ENCODE data around the gene FIG4.

The FIG4 gene

DNA sequence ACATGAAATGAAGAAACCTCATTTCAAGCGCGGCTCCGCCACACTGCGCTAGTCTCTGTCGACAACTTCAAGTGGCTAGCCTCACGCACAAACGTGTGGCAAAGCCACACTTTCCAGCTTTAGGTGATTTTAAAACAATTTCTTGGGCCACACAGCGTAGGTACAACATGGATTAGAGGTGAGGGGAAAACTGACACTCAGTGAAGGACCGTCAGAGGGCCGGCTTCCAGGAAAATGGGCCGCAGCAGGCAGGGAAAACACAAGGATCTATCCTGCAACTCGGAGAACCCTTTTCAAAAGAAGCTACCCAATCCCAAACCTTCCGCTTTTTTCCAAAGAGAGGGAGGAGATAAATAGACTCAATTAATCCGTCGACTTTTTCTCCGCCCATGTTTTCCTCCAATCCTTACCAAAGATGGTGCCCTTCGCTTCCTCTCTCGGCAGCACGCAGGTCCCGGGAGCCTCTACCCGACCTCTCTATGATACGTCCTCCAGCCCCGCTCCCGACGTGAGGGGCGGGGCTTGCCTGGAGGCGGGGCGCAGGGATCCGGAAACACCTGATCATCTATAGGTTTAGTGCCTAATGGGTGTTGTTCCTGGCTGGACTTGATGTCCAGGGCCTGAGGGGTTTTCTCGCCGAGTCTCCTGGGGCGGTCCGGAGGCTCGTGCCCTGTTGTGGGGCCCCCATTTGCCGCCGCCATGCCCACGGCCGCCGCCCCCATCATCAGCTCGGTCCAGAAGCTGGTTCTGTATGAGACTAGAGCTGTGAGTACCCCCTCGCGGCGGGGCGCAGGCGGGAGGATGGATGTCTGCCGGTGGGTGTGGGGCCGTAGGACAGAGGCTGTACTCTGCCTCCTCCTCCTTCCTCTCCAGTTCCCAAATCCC is at the start of gene FIG4, which contains the start of gene AK9:
TSS of gene FIG4 (plus strand) at position 560 of the 885 bp plus-strand sequence. CDS start at position 700, 140 bp downstream.
TSS of gene AK9 (minus strand) at position 466 of the 885 bp plus-strand sequence. CDS start 15,457 bp downstream, outside the sequence.
- Histone ChIP-seq H3K4me3 (ENCODE audit: low read depth, low read length) (peak within 1 kb of the TSS; percentile 89), H3K9me3 (ENCODE audit: control insufficient read depth, insufficient read depth, low read depth, low read length) (no peaks in the 10 kb centered on the region), H3K27me3 (ENCODE audit: control insufficient read depth, insufficient read depth, low read length) (peaks cover 13% of the 10 kb centered on the region; the same call in 1 of the 2 replicates), H3K27ac (ENCODE audit: low read depth, low read length) (peak within 1 kb of the TSS; percentile 24; the same call in 1 of the 2 replicates), H3K4me1 (ENCODE audit: control insufficient read depth, insufficient read depth, low read length) (no peaks in the 10 kb centered on the region; the same call in 1 of the 2 replicates), H3K36me3 (ENCODE audit: control insufficient read depth, insufficient read depth, low read length) (no peaks in the 10 kb centered on the region), H3K9ac (ENCODE audit: low read length) (peak within 1 kb of the TSS; percentile 62)

DNA sequence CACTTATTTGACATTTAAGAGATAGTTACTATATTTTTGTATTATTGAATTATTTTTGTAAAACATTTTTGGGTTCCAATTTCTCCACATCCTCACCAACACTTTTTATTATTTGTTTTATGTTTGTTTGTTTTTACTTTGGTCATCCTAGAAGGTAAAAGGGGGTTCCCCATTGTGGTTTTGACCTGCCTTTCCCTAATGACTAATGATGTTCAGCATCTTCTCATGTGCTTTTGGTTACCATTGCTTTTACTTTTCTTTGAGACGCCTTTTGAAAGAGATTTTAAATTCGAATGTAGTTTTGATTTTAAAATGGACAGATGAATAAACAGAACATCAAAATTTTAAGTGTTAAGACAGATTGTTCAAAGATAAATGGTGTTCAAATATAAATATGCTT is 47.0 kb upstream of the FIG4 start:
- no peak overlapping the region for H3K27ac ChIP-seq (ENCODE audit: low read depth, low read length)
- H3K9me3 ChIP-seq (ENCODE audit: control insufficient read depth, insufficient read depth, low read depth, low read length): peaks cover 15% of the 10 kb centered on the region
- H3K4me1 ChIP-seq (ENCODE audit: control insufficient read depth, insufficient read depth, low read length): no peaks in the 10 kb centered on the region
- H3K4me3 ChIP-seq (ENCODE audit: low read depth, low read length): no peak overlapping the region
- no peak overlapping the region for H3K9ac ChIP-seq (ENCODE audit: low read length)
- H3K27me3 ChIP-seq (ENCODE audit: control insufficient read depth, insufficient read depth, low read length): no peaks in the 10 kb centered on the region
- H3K36me3 ChIP-seq (ENCODE audit: control insufficient read depth, insufficient read depth, low read length): no peaks in the 10 kb centered on the region

DNA sequence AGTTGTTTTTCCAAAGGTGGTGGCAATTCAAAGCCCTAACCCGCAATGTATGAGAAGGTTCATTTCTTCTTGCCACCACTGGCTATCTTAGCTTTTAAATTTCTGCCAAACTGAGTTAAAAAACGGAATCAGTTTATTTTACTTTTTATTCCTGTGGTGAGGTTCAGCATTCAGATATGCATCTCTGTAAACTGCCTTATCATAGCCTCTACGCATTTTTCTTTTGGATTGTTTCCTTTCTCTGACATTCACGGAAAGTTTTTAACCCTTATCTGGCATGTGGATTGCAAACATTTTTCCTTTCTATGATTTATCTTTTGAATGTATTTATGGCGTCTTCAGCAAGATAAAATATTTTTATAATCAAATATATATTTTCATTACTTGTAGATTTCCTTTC is 37.8 kb upstream of the FIG4 start:
- no peak overlapping the region for H3K27ac ChIP-seq (ENCODE audit: low read depth, low read length)
- H3K4me1 ChIP-seq (ENCODE audit: control insufficient read depth, insufficient read depth, low read length): no peaks in the 10 kb centered on the region
- H3K9ac ChIP-seq (ENCODE audit: low read length): no peak overlapping the region
- H3K4me3 ChIP-seq (ENCODE audit: low read depth, low read length): no peak overlapping the region
- no peaks in the 10 kb centered on the region for H3K36me3 ChIP-seq (ENCODE audit: control insufficient read depth, insufficient read depth, low read length)
- H3K9me3 ChIP-seq (ENCODE audit: control insufficient read depth, insufficient read depth, low read depth, low read length): no peaks in the 10 kb centered on the region
- no peaks in the 10 kb centered on the region for H3K27me3 ChIP-seq (ENCODE audit: control insufficient read depth, insufficient read depth, low read length)

DNA sequence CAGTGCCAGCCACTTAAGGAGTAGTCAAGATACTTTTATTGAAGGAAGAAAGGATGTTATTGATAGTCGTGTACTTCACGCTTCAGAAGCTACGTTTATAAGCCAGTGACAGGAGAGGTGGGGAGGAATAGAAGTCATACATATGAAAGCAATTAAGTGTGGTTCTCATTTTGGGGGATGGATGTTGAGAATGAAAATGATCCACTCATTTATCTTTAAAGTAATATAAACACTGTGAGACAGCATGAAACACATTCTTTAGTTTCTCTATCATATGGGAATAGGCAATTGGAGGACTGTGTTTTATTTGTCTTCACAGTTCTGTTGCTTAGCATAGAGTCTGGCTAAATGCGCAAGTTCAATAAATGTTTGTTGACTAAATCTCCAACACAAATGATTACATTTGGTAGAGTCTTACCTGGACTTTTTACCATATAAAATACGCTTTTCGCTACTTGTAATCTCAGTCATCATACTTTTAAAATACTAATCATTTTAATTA is 35.3 kb upstream of the FIG4 start:
- H3K27me3 ChIP-seq (ENCODE audit: control insufficient read depth, insufficient read depth, low read length): no peaks in the 10 kb centered on the region
- no peak overlapping the region for H3K27ac ChIP-seq (ENCODE audit: low read depth, low read length)
- H3K9me3 ChIP-seq (ENCODE audit: control insufficient read depth, insufficient read depth, low read depth, low read length): no peaks in the 10 kb centered on the region
- H3K9ac ChIP-seq (ENCODE audit: low read length): no peak overlapping the region
- no peaks in the 10 kb centered on the region for H3K4me1 ChIP-seq (ENCODE audit: control insufficient read depth, insufficient read depth, low read length)
- no peak overlapping the region for H3K4me3 ChIP-seq (ENCODE audit: low read depth, low read length)
- H3K36me3 ChIP-seq (ENCODE audit: control insufficient read depth, insufficient read depth, low read length): no peaks in the 10 kb centered on the region

DNA sequence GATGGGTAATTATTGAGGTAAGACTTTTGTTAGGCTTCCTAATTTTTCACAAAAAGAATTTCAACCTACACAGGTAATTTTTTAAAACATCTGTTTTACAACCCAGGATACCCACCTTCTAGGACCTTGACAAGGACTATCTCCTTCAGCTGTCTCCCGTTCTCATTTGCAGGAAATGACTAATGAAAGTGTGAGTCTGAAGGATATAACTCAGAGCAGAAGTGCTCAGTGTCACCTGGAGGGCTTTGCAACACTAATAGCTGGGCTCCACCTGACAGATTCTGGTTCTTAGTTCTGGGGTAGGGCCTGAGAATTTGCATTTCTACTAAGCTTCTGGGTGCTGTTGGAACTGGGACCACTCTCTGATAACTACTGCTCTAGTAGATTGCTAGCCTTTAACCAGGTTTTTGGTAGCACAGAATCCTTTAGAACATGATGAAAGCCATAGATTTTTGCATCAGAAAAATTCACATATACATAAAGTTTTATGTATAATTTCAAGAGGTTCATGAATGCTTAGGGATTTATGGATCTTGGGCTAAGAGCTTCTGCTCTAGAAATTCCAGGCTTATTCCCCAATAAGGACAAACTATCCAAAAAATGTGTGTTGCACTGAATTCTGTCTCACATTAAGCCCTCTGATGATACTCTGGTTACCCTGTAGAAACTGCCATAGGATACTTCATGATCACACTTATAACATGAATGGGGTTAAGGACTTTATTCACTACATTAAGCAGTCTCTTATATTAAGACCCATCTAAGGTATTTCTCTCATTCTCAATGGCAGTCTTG is 30.4 kb upstream of the FIG4 start:
- H3K36me3 ChIP-seq (ENCODE audit: control insufficient read depth, insufficient read depth, low read length): no peaks in the 10 kb centered on the region
- H3K27ac ChIP-seq (ENCODE audit: low read depth, low read length): no peak overlapping the region
- H3K4me1 ChIP-seq (ENCODE audit: control insufficient read depth, insufficient read depth, low read length): no peaks in the 10 kb centered on the region

DNA sequence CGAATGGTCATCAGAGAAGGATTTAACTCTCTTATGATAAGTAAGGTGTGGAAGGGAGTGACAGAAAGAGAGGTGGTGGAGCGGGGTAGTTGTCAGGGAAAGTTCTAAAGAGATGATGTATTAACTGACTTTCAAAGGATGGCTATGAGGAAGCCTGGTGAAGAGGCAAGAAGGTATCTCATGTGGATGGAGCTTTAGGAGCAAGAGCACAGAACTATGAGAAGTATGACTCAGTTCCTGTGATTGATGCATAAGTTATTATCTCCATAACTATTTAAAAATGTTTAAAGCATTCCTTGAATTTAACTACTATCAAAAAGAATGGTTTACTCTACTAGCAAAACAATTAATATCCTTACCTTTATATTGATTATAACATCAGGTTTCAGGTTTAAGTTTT is 28.9 kb upstream of the FIG4 start:
- H3K9me3 ChIP-seq (ENCODE audit: control insufficient read depth, insufficient read depth, low read depth, low read length): no peaks in the 10 kb centered on the region
- no peaks in the 10 kb centered on the region for H3K27me3 ChIP-seq (ENCODE audit: control insufficient read depth, insufficient read depth, low read length)
- H3K9ac ChIP-seq (ENCODE audit: low read length): no peak overlapping the region
- H3K36me3 ChIP-seq (ENCODE audit: control insufficient read depth, insufficient read depth, low read length): no peaks in the 10 kb centered on the region
- H3K4me3 ChIP-seq (ENCODE audit: low read depth, low read length): no peak overlapping the region
- no peaks in the 10 kb centered on the region for H3K4me1 ChIP-seq (ENCODE audit: control insufficient read depth, insufficient read depth, low read length)
- no peak overlapping the region for H3K27ac ChIP-seq (ENCODE audit: low read depth, low read length)

More for the DNA sequence above, 30.4 kb upstream of the FIG4 start:
- Histone ChIP-seq H3K9me3 (ENCODE audit: control insufficient read depth, insufficient read depth, low read depth, low read length) (no peaks in the 10 kb centered on the region), H3K27me3 (ENCODE audit: control insufficient read depth, insufficient read depth, low read length) (no peaks in the 10 kb centered on the region), H3K4me3 (ENCODE audit: low read depth, low read length) (no peak overlapping the region), H3K9ac (ENCODE audit: low read length) (no peak overlapping the region)

DNA sequence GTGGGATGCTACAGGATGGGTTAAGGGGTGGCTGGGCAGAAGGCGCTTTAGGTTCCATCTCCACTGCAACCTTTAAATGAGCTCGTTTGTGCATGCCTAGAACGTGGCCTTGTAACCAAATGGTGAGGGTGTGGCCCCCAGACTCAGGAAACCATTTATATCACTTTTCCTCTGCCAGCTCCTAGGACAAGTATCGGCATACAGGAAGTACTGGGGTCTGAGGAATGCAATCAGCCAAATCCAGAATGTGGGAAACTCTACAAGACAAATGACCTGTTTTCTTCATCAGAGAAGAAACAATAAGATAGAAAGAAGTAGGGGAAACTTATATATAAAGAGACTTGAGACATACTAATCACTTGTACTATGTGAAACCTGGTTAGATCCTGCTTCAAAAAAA is 21.3 kb upstream of the FIG4 start:
- 0 out of 2 replicates have a peak, but pooled peaks cover 6% of the 10 kb centered on the region for H3K4me1 ChIP-seq (ENCODE audit: control insufficient read depth, insufficient read depth, low read length)
- no peak overlapping the region for H3K4me3 ChIP-seq (ENCODE audit: low read depth, low read length)
- no peaks in the 10 kb centered on the region for H3K27me3 ChIP-seq (ENCODE audit: control insufficient read depth, insufficient read depth, low read length)
- H3K9me3 ChIP-seq (ENCODE audit: control insufficient read depth, insufficient read depth, low read depth, low read length): no peaks in the 10 kb centered on the region
- no peaks in the 10 kb centered on the region for H3K36me3 ChIP-seq (ENCODE audit: control insufficient read depth, insufficient read depth, low read length)
- no peak overlapping the region for H3K9ac ChIP-seq (ENCODE audit: low read length)
- no peak overlapping the region for H3K27ac ChIP-seq (ENCODE audit: low read depth, low read length)

DNA sequence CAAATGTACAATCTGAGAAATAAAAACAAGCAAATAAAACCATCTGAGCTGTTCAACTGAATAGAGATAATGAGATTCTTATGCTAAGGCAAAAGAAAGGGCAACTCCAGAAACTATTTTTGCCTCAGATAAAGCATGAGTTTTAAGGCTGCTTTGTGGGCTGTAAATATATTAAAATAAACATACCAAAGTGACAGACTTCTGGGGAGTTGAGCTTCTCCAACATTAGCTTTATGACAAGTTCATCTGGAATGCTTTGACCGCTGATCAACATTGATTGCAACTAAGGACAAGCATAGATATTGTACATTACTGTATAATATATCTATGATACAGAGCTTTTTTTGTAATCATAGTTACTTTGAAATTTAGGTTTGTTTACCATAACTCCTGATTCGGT is 19.4 kb upstream of the FIG4 start:
- Histone ChIP-seq H3K27ac (ENCODE audit: low read depth, low read length) (no peak overlapping the region), H3K36me3 (ENCODE audit: control insufficient read depth, insufficient read depth, low read length) (no peaks in the 10 kb centered on the region), H3K9me3 (ENCODE audit: control insufficient read depth, insufficient read depth, low read depth, low read length) (no peaks in the 10 kb centered on the region), H3K9ac (ENCODE audit: low read length) (no peak overlapping the region), H3K4me1 (ENCODE audit: control insufficient read depth, insufficient read depth, low read length) (0 out of 2 replicates have a peak, but pooled peaks cover 6% of the 10 kb centered on the region), H3K4me3 (ENCODE audit: low read depth, low read length) (no peak overlapping the region), H3K27me3 (ENCODE audit: control insufficient read depth, insufficient read depth, low read length) (no peaks in the 10 kb centered on the region)

DNA sequence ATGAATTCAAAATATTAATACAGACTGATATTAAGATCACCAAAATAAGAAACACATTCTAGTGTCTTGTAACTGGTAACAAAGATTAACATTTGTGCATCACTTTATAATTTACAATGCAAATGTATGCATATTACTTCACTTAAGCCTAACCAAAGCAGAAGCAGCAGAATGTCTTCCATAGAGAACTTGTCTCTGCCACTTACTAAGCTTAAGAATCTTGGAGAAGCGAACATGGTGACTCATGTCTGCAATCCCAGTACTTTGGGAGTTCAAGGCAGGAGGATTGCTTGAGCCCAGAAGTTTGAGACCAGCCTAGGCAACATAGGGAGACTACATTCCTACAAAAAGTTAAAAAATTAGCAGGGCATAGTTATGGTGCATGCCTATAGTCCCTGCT is 18.9 kb upstream of the FIG4 start:
- H3K36me3 ChIP-seq (ENCODE audit: control insufficient read depth, insufficient read depth, low read length): no peaks in the 10 kb centered on the region
- no peaks in the 10 kb centered on the region for H3K27me3 ChIP-seq (ENCODE audit: control insufficient read depth, insufficient read depth, low read length)
- 0 out of 2 replicates have a peak, but pooled peaks cover 6% of the 10 kb centered on the region for H3K4me1 ChIP-seq (ENCODE audit: control insufficient read depth, insufficient read depth, low read length)
- no peak overlapping the region for H3K9ac ChIP-seq (ENCODE audit: low read length)
- H3K4me3 ChIP-seq (ENCODE audit: low read depth, low read length): no peak overlapping the region
- no peak overlapping the region for H3K27ac ChIP-seq (ENCODE audit: low read depth, low read length)
- H3K9me3 ChIP-seq (ENCODE audit: control insufficient read depth, insufficient read depth, low read depth, low read length): no peaks in the 10 kb centered on the region

DNA sequence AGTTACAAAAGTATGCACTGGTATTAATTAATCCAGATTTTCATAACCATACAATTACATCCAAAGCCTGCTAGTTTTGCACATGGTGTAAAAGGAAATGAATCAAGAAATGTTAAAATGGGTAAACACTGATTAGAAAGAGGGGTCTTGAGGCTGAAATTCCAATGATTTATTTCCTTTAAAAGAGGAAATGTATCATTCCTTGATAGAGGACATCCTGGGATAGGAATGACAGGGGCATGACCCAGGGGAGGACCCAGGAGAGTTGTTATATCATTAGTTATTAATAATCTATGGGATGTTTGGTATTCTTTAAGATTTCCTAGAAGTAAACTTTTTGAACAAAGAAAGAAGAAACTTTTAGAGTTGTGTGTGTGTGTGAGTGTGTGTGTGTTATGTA is 18.3 kb upstream of the FIG4 start:
- Histone ChIP-seq H3K9ac (ENCODE audit: low read length) (no peak overlapping the region), H3K36me3 (ENCODE audit: control insufficient read depth, insufficient read depth, low read length) (no peaks in the 10 kb centered on the region), H3K27me3 (ENCODE audit: control insufficient read depth, insufficient read depth, low read length) (no peaks in the 10 kb centered on the region), H3K4me1 (ENCODE audit: control insufficient read depth, insufficient read depth, low read length) (0 out of 2 replicates have a peak, but pooled peaks cover 6% of the 10 kb centered on the region), H3K27ac (ENCODE audit: low read depth, low read length) (no peak overlapping the region), H3K9me3 (ENCODE audit: control insufficient read depth, insufficient read depth, low read depth, low read length) (no peaks in the 10 kb centered on the region), H3K4me3 (ENCODE audit: low read depth, low read length) (no peak overlapping the region)

Data from HUES6 (cell line).